IMR-90 (cell line): ENCODE data around the gene CDH3. TPM values are rescaled to one million over a fixed set of nuclear protein-coding genes. Genes with fewer than 3 reads are reported as not detected.

Experiments
- ATAC-seq: fragments of 200-7000 bp; cut with Tn5 transposase; 2 replicates; pipeline ENCODE4 v1.9.1; 2020; ENCODE audit warnings: low read depth, mild to moderate bottlenecking, moderate library complexity
- BruUV-seq: library from RNA; stranded (reverse); fragments of 400-500 nt; replicated peaks from 2 replicates; lab custom pipeline; 2021; lab: Mats Ljungman, UMichigan
- CTCF ChIA-PET: fragments of 300-600 bp; formaldehyde crosslinking; extraction: SDS; loops from one replicate; lab custom pipeline; 2021; ENCODE audit warnings: antibody characterized with exemption; lab: Yijun Ruan, JAX
- POLR2A ChIA-PET: fragments of 300-600 bp; sonication (Branson Sonifier 250); formaldehyde crosslinking; loops from one replicate; lab custom pipeline; 2022; ENCODE audit warnings: antibody characterized with exemption; ENCODE audit not compliant: unreplicated experiment; lab: Charles Lee
- DNase-seq: peaks from one replicate; pipeline ENCODE4 v3.0.0; 2013
- H2AFZ ChIP-seq: replicated peaks from 2 replicates; pipeline ENCODE3; 2013; ENCODE audit warnings: low read length, mild to moderate bottlenecking; ENCODE audit not compliant: poor library complexity
- H2AK5ac ChIP-seq: 2 replicates; pipeline ENCODE4 v1.6.1; 2013; ENCODE audit warnings: low read depth, low read length, inconsistent platforms
- H2AK9ac ChIP-seq: replicated peaks from 2 replicates; pipeline ENCODE3; 2013; ENCODE audit warnings: mild to moderate bottlenecking, low read depth, low read length, moderate library complexity; ENCODE audit not compliant: poor library complexity
- H2BK120ac ChIP-seq: 2 replicates; pipeline ENCODE4 v1.6.1; 2013; ENCODE audit warnings: low read depth, low read length, inconsistent platforms
- H2BK15ac ChIP-seq: 3 replicates; pipeline ENCODE4 v1.6.1; 2013; ENCODE audit warnings: low read depth, low read length, inconsistent platforms
- H2BK20ac ChIP-seq: 2 replicates; pipeline ENCODE4 v1.6.1; 2013; ENCODE audit warnings: low read depth, mild to moderate bottlenecking, inconsistent platforms, low read length, moderate library complexity
- H2BK5ac ChIP-seq: 2 replicates; pipeline ENCODE4 v1.6.1; 2013; ENCODE audit warnings: mild to moderate bottlenecking, low read depth, low read length, inconsistent platforms; ENCODE audit not compliant: poor library complexity, severe bottlenecking
- H3K14ac ChIP-seq: replicated peaks from 2 replicates; pipeline ENCODE4 v1.6.1; 2013; ENCODE audit warnings: low read depth, low read length, inconsistent platforms
- H3K18ac ChIP-seq: 2 replicates; pipeline ENCODE4 v1.6.1; 2013; ENCODE audit warnings: low read depth, low read length, control low read depth
- H3K23ac ChIP-seq: 2 replicates; pipeline ENCODE4 v1.6.1; 2013; ENCODE audit warnings: low read depth, low read length, inconsistent platforms
- H3K27ac ChIP-seq: 2 replicates; pipeline ENCODE4 v1.5.1; 2013; ENCODE audit warnings: mild to moderate bottlenecking, control low read depth, low read length; ENCODE audit not compliant: insufficient read depth
- H3K27me3 ChIP-seq: 2 replicates; pipeline ENCODE4 v1.6.1; 2013; ENCODE audit warnings: low read length; ENCODE audit not compliant: control insufficient read depth, insufficient read depth
- H3K36me3 ChIP-seq: 2 replicates; pipeline ENCODE4 v1.6.1; 2013; ENCODE audit warnings: low read length, mixed read lengths; ENCODE audit not compliant: control insufficient read depth, insufficient read depth
- H3K4ac ChIP-seq: 2 replicates; pipeline ENCODE4 v1.6.1; 2013; ENCODE audit warnings: low read depth, low read length, inconsistent platforms
- H3K4me1 ChIP-seq: 2 replicates; pipeline ENCODE4 v1.6.1; 2013; ENCODE audit warnings: low read length, mixed read lengths; ENCODE audit not compliant: control insufficient read depth, insufficient read depth
- H3K4me2 ChIP-seq: 2 replicates; pipeline ENCODE4 v1.6.1; 2013; ENCODE audit warnings: low read depth, mild to moderate bottlenecking, control low read depth, low read length, moderate library complexity
- H3K4me3 ChIP-seq: 2 replicates; pipeline ENCODE4 v1.5.1; 2013; ENCODE audit warnings: low read depth, mild to moderate bottlenecking, control low read depth, low read length, moderate library complexity; ENCODE audit not compliant: insufficient read depth
- H3K56ac ChIP-seq: 2 replicates; pipeline ENCODE4 v1.6.1; 2013; ENCODE audit warnings: low read length, inconsistent platforms; ENCODE audit not compliant: insufficient read depth; ENCODE audit errors: extremely low read depth
- H3K79me1 ChIP-seq, 2 experiments: 2 replicates each; pipeline ENCODE4 v1.6.1; 2013; ENCODE audit warnings: low read length in 2 of 2, inconsistent platforms in 1 of 2, low read depth in 1 of 2
- H3K9ac ChIP-seq: 2 replicates; pipeline ENCODE4 v1.6.1; 2013; ENCODE audit warnings: low read depth, low read length, control low read depth
- H3K9me1 ChIP-seq: 2 replicates; pipeline ENCODE4 v1.6.1; 2013; ENCODE audit warnings: low read length, inconsistent platforms; ENCODE audit not compliant: insufficient read depth
- H3K9me3 ChIP-seq: 2 replicates; pipeline ENCODE4 v1.6.1; 2013; ENCODE audit warnings: low read length; ENCODE audit not compliant: control insufficient read depth, insufficient read depth
- H4K20me1 ChIP-seq: 2 replicates; pipeline ENCODE4 v1.6.1; 2013; ENCODE audit warnings: low read length, inconsistent platforms; ENCODE audit not compliant: insufficient read depth
- H4K5ac ChIP-seq: 2 replicates; pipeline ENCODE4 v1.6.1; 2013; ENCODE audit warnings: mild to moderate bottlenecking, low read depth, low read length, control low read depth
- H4K8ac ChIP-seq, 2 experiments: 2 replicates each; pipeline ENCODE4 v1.6.1; 2013; ENCODE audit warnings: low read depth in 2 of 2, low read length in 2 of 2, control low read depth in 1 of 2, inconsistent platforms in 1 of 2
- H4K91ac ChIP-seq: 2 replicates; pipeline ENCODE4 v1.6.1; 2013; ENCODE audit warnings: low read depth, low read length, inconsistent platforms; ENCODE audit not compliant: insufficient read depth
- FOS ChIP-seq: fragments of 150-350 bp; IDR thresholded peaks from 2 replicates; pipeline ENCODE4 v1.6.1; 2016; ENCODE audit warnings: low read depth, low read length
- MAZ ChIP-seq: IDR thresholded peaks from 2 replicates; pipeline ENCODE4 v1.6.1; 2012; ENCODE audit warnings: low read depth, mild to moderate bottlenecking, low read length, improper control_type of control experiment, moderate library complexity, borderline replicate concordance
- MXI1 ChIP-seq: IDR thresholded peaks from 2 replicates; pipeline ENCODE4 v1.6.1; 2012; ENCODE audit warnings: low read depth, mild to moderate bottlenecking, low read length, moderate library complexity, borderline replicate concordance
- POLR2A ChIP-seq: IDR thresholded peaks from 2 replicates; pipeline ENCODE4 v1.6.1; 2012; ENCODE audit warnings: mild to moderate bottlenecking, low read depth, low read length
- RAD21 ChIP-seq: IDR thresholded peaks from 2 replicates; pipeline ENCODE4 v1.6.1; 2012; ENCODE audit warnings: low read length, improper control_type of control experiment
- WGBS, 2 experiments: methylation state at CpG; one replicate each; pipeline versions ENCODE4 v1.1.5 to v1.1.7; 2013; ENCODE audit warnings: missing lambda C conversion rate in 2 of 2; ENCODE audit not compliant: insufficient read length in 1 of 2; ENCODE audit errors: extremely low coverage in 2 of 2; 5-methylcytosine and 5-hydroxymethylcytosine counted together
- dilution Hi-C: fragments of 300-500 bp; cut with HindIII; formaldehyde crosslinking; loops from one replicate; pipeline ENCODE4 v1.14.3; 2018; ENCODE audit warnings: low sequenced_read_pairs; ENCODE audit not compliant: unreplicated experiment
- in situ Hi-C: fragments of 300-500 bp; cut with MboI; formaldehyde crosslinking; loops from 3 replicates; pipeline ENCODE4 v1.14.3; 2019; ENCODE audit warnings: low sequenced_read_pairs, inconsistent platforms, mixed read lengths
- intact Hi-C: fragments of 100-400 bp; cut with micrococcal nuclease; formaldehyde crosslinking; loops from 2 replicates; pipeline ENCODE4 v1.10.0; 2022
- polyA plus RNA-seq, 3 experiments: library from polyadenylated mRNA; depleted of rRNA; stranded (reverse); fragments of >200 nt; gene quantifications; 2 replicates each; pipeline ENCODE4 v1.2.3, GENCODE V29; 2012; ENCODE audit warnings: low replicate concordance in 1 of 3
- total RNA-seq: library from RNA; depleted of rRNA; stranded (reverse); fragments of >200 nt; gene quantifications from 2 replicates; pipeline ENCODE4 v1.2.3, GENCODE V29; 2012

CDH3 gene
- total and polyA plus RNA-seq, 2 of the 4 experiments (the other 2 are of a cell fraction) = not detected

DNA sequence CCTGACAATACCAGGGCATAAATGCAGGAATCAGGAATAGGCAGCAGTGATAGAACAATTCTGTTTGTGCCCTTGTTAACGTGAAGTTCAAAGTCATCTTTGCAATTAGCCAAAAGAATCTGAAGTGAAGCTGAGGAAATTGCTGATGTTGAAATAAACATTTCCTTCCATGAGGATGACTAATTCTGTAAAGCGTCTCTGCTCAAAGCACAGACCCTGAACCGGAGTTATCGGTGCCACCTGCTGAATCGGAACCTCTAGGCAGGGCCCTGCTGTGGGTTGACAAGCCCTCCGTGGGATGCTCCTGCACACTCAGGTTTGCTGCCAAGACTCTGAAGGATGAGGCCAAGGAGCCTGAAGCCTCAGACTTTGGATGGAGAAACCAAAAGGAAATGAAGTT lies 55.0 kb downstream of the CDH3 start:
- Histone ChIP-seq H3K4me1 (peaks cover 2% of the 10 kb centered on the region; the same call in 1 of the 2 replicates), H3K36me3 (no peaks in the 10 kb centered on the region), H3K27me3 (peaks cover 13% of the 10 kb centered on the region), H4K8ac (no peak overlapping the region), H2AK9ac (no peak overlapping the region), H3K9ac (no peak overlapping the region), H2AK5ac (no peak overlapping the region), H3K23ac (no peak overlapping the region), H3K18ac (no peak overlapping the region), H3K4ac (no peak overlapping the region), H2BK15ac (no peak overlapping the region), H4K91ac (no peak overlapping the region), H3K79me1 (no peaks in the 10 kb centered on the region), H3K4me3 (no peak overlapping the region), H3K56ac (no peak overlapping the region), H3K4me2 (no peak overlapping the region), H3K27ac (no peak overlapping the region), H3K9me3 (no peaks in the 10 kb centered on the region), H3K9me1 (no peaks in the 10 kb centered on the region), H3K14ac (no peak overlapping the region), H4K20me1 (no peaks in the 10 kb centered on the region), H2AFZ (no peak overlapping the region), H2BK5ac (no peak overlapping the region), H2BK120ac (no peak overlapping the region), H2BK20ac (no peak overlapping the region), H4K5ac (no peak overlapping the region)
- peak; percentile 64 for ATAC-seq
- CTCF ChIA-PET = interaction anchor here (1.6 kb wide), 1 partner anchor 179 kb away, joined by 3 read pairs; no protein-coding TSS in a partner anchor
- no TSS peak for BruUV-seq
- POLR2A ChIA-PET = no interaction called here
- 33% methylated on average over 1 of the region's 6 CpGs; no CpG with 5 or more reads in 1 of the 2 experiments for WGBS, 2 experiments
- dilution Hi-C loops (no loop called here), intact Hi-C loops (loop anchor here (2.0 to 10.0 kb wide), 2 partner anchors 109 to 165 kb away; partner anchors contain the start of gene ZFP90), in situ Hi-C loops (loop anchor here (10.0 kb wide), 1 partner anchor 415 kb away; no protein-coding TSS in a partner anchor)
- TF ChIP-seq MAZ (no peak), MXI1 (no peak), FOS (no peak), RAD21 (no peak), POLR2A (no peak)
- peak; percentile 10 for DNase-seq
